CD4-positive, alpha-beta T cell (primary cell): ENCODE measurements around the gene HDLBP. TPM values are rescaled to one million over a fixed set of nuclear protein-coding genes. Genes with fewer than 3 reads are reported as not detected.

ENCODE experiments used
- ATAC-seq: fragments of 200-7000 bp; cut with Tn5 transposase; one replicate; pipeline ENCODE4 v1.10.0; 2022; ENCODE audit warnings: mild to moderate bottlenecking; ENCODE audit not compliant: poor library complexity
- CTCF ChIA-PET: fragments of 350-600 bp; sonication (Branson Sonifier 250); formaldehyde crosslinking; loops from one replicate; lab custom pipeline; 2021; ENCODE audit warnings: antibody characterized with exemption, inconsistent platforms; lab: Charles Lee
- POLR2A ChIA-PET: fragments of 350-600 bp; sonication (Branson Sonifier 250); formaldehyde crosslinking; loops from one replicate; lab custom pipeline; 2021; ENCODE audit warnings: antibody characterized with exemption, inconsistent platforms; lab: Charles Lee
- DNase-seq, 14 experiments: peaks; one replicate each; pipeline ENCODE4 v3.0.0-alpha.2; 2013 to 2020; ENCODE audit warnings: mixed read lengths in 2 of 14
- H3K27ac ChIP-seq, 2 donors: one replicate each; pipeline versions ENCODE4 v1.5.1 to v1.7.0; 2013; ENCODE audit warnings: low read length in 2 of 2, low read depth in 1 of 2, mild to moderate bottlenecking in 1 of 2
- H3K27me3 ChIP-seq, 2 experiments: 1 replicate in 1 of 2; 2 replicates in 1 of 2; pipeline versions ENCODE4 v1.6.1 to v1.7.0; 2013; ENCODE audit warnings: low read length in 2 of 2, control low read depth in 1 of 2, mild to moderate bottlenecking in 1 of 2, moderate library complexity in 1 of 2; ENCODE audit not compliant: insufficient read depth in 2 of 2, control insufficient read depth in 1 of 2
- H3K36me3 ChIP-seq: one replicate; pipeline ENCODE4 v1.6.1; 2013; ENCODE audit warnings: low read length, control low read depth; ENCODE audit not compliant: insufficient read depth
- H3K4me1 ChIP-seq: one replicate; pipeline ENCODE4 v1.6.1; 2013; ENCODE audit warnings: low read length, control low read depth; ENCODE audit not compliant: insufficient read depth
- H3K4me3 ChIP-seq: one replicate; pipeline ENCODE4 v1.5.1; 2013; ENCODE audit warnings: mild to moderate bottlenecking, low read length, moderate library complexity
- H3K9me3 ChIP-seq, 2 experiments: 1 replicate in 1 of 2; 2 replicates in 1 of 2; pipeline versions ENCODE4 v1.6.1 to v1.7.0; 2013; ENCODE audit warnings: low read length in 2 of 2, mild to moderate bottlenecking in 2 of 2, control low read depth in 1 of 2, moderate library complexity in 1 of 2; ENCODE audit not compliant: control insufficient read depth in 1 of 2, insufficient read depth in 1 of 2
- H3K27ac Mint-ChIP-seq: one replicate; pipeline ENCODE4 v1.8.0; 2020; ENCODE audit warnings: mixed read lengths
- H3K27me3 Mint-ChIP-seq: one replicate; pipeline ENCODE4 v1.8.0; 2021; ENCODE audit warnings: mixed read lengths
- H3K36me3 Mint-ChIP-seq: one replicate; pipeline ENCODE4 v1.8.0; 2021; ENCODE audit warnings: low read depth, mixed read lengths
- H3K4me1 Mint-ChIP-seq: one replicate; pipeline ENCODE4 v1.8.0; 2021; ENCODE audit warnings: low read depth, mixed read lengths
- H3K4me3 Mint-ChIP-seq: one replicate; pipeline ENCODE4 v1.8.0; 2020; ENCODE audit warnings: mild to moderate bottlenecking, mixed read lengths
- H3K9me3 Mint-ChIP-seq: one replicate; pipeline ENCODE4 v1.8.0; 2020; ENCODE audit warnings: mixed read lengths
- CTCF ChIP-seq: fragments of 200-600 bp; IDR thresholded peaks from one replicate; pipeline ENCODE4 v1.8.0; 2022; ENCODE audit warnings: antibody characterized with exemption, mild to moderate bottlenecking
- intact Hi-C, 2 experiments: fragments of 100-400 bp; cut with DNase I in 1 of 2; cut with micrococcal nuclease in 1 of 2; formaldehyde crosslinking; loops; one replicate each; pipeline versions ENCODE4 v1.15.1 to v1.9.0; 2023 to 2025; cut with DNase I, micrococcal nuclease
- total RNA-seq, 174 experiments: library from RNA in 2 of 174; stranded (reverse) in 2 of 174; gene quantifications; one replicate each; pipeline ENCODE4 v1.2.3 and lab custom pipeline; 2021 to 2026

The HDLBP gene
- total RNA-seq, 2 experiments from 2014 or later, result 82.0 to 97.9 TPM

- Histone ChIP-seq H3K27ac (peak overlapping the region in 1 of 2 donors; percentile 49), H3K36me3 (peaks cover 6% of the 10 kb centered on the region), H3K4me1 (peaks cover 63% of the 10 kb centered on the region), H3K27me3 (no peaks in the 10 kb centered on the region), H3K9me3 (no peaks in the 10 kb centered on the region), H3K4me3 (no peak overlapping the region)
- CTCF ChIA-PET, result no interaction called here
- no peak for DNase-seq
- Mint-ChIP-seq H3K27ac (peak overlapping the region; percentile 87), H3K4me1 (peaks cover 91% of the 10 kb centered on the region), H3K9me3 (no peaks in the 10 kb centered on the region), H3K27me3 (no peaks in the 10 kb centered on the region), H3K4me3 (no peak overlapping the region), H3K36me3 (peaks cover 5% of the 10 kb centered on the region)
- no peak for TF ChIP-seq CTCF
- POLR2A ChIA-PET, result no interaction called here
- intact Hi-C loops, result no loop called here
- no peak for ATAC-seq
These were observed 7.2 kb downstream of the HDLBP start for GRCh38 chr2:241308267-241308666.

DNA sequence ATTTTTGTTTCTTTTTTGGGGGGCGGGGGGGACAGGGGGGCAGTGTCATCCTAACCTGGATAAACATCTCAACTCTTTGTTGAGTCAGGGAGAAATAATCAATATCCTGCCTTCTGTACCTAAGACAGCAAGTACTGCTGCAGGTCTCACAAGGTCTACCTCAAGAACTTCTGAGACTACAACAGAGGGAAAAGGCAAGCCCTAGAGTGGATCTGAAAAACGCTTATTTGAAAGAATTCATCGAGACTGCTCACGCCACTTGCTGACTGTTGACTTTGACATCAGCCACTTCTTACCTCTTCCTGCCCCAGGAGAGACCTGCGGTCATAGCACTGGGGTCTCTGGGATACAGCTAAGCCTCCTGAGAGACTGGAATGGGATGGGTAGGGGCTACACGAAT is 8.4 kb downstream of the HDLBP start:
- Mint-ChIP-seq H3K4me1 (peaks cover 91% of the 10 kb centered on the region), H3K9me3 (no peaks in the 10 kb centered on the region), H3K36me3 (peaks cover 5% of the 10 kb centered on the region), H3K27me3 (no peaks in the 10 kb centered on the region), H3K4me3 (no peak overlapping the region), H3K27ac (peak overlapping the region; percentile 67)
- Histone ChIP-seq H3K27ac (no peak overlapping the region), H3K36me3 (peaks cover 6% of the 10 kb centered on the region), H3K4me1 (peaks cover 68% of the 10 kb centered on the region), H3K9me3 (no peaks in the 10 kb centered on the region), H3K4me3 (no peak overlapping the region), H3K27me3 (no peaks in the 10 kb centered on the region)
- ChIA-PET CTCF (no interaction called here), POLR2A (interaction anchor here (1.2 kb wide), 1 partner anchor 8 kb away, joined by 5 read pairs; the partner anchor contains the start of genes HDLBP and SEPTIN2)
- intact Hi-C loops, result no loop called here
- TF ChIP-seq CTCF, result no peak
- no peak for ATAC-seq
- DNase-seq, result no peak

GRCh38 chr2:241304039-241304670 is 11.3 kb downstream of the HDLBP start:
- intact Hi-C loops, result no loop called here
- H3K36me3 ChIP-seq, result peaks cover 6% of the 10 kb centered on the region
- Mint-ChIP-seq H3K9me3 (no peaks in the 10 kb centered on the region), H3K4me3 (no peak overlapping the region), H3K4me1 (peaks cover 77% of the 10 kb centered on the region), H3K27me3 (no peaks in the 10 kb centered on the region), H3K36me3 (peaks cover 5% of the 10 kb centered on the region), H3K27ac (peak overlapping the region; percentile 57)
- ATAC-seq (no peak), DNase-seq (no peak)
- H3K27me3 ChIP-seq, result no peaks in the 10 kb centered on the region
- ChIA-PET CTCF (no interaction called here), POLR2A (interaction anchor here (1.1 to 5.1 kb wide), 2 partner anchors 11 to 14 kb away, joined by 3 to 31 read pairs; partner anchors contain the start of genes HDLBP and SEPTIN2)
- H3K4me3 ChIP-seq, result no peak overlapping the region
- peaks cover 67% of the 10 kb centered on the region for H3K4me1 ChIP-seq
- no peaks in the 10 kb centered on the region for H3K9me3 ChIP-seq
- TF ChIP-seq CTCF, result no peak
- H3K27ac ChIP-seq, result no peak overlapping the region
